ENCODE results near the gene INHBB. TPM values are rescaled to one million over a fixed set of nuclear protein-coding genes. Genes with fewer than 3 reads are reported as not detected.

INHBB gene
- polyA plus RNA-seq, 12 donors, result 0.48 to 1.5 (median 0.91) TPM; not detected in 2

DNA sequence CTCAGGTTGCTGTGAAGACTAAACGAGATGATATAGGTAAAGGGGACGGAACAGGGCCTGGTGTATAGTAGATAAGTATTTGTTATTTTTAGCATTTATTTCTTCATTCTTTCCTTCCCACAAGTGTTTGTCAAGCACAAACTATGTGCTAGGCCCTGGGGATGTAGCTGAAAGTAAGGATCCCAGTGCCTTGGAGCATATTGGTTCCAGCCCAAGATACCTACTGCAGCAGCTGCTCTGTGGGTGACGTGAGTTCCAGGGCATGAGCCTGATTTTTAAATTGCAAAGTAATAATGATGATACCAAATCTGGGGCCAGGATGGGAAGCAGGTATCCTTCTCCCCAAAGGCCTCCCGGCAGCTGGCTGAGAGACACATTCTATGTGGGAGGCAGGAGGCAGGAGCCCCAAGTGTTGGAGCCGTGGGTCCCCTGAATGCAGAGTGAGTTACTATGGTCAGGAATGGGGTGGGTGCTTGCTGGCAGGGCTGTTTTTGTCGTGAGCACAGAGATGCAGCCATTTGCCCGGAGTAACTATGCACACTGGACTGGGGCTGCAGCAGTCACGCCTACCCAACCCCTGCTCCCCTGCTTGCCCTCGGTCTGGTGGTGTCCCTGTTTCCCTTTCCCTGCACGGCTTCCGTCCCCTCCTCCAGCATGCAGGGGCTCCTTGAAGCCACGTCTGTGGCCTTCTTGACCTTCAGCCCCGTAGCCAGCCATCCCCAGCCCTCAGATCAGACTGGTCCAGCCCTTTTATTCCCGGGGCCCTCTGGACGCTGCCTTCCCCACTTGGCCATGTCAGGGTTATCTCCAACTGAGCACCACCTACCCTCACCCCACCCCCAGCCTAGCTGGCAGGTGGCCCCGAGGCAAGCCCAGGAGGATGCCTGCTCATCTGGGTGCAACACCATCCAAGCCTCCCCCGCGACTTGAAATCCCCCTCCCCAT, 52.4 kb downstream of the INHBB start:
- no peak for DNase-seq

GRCh38 chr2:120398996-120399888, 53.3 kb downstream of the INHBB start:
- no peak for DNase-seq

- no peak for DNase-seq
These were observed 53.9 kb downstream of the INHBB start for GRCh38 chr2:120399889-120400240.

DNA sequence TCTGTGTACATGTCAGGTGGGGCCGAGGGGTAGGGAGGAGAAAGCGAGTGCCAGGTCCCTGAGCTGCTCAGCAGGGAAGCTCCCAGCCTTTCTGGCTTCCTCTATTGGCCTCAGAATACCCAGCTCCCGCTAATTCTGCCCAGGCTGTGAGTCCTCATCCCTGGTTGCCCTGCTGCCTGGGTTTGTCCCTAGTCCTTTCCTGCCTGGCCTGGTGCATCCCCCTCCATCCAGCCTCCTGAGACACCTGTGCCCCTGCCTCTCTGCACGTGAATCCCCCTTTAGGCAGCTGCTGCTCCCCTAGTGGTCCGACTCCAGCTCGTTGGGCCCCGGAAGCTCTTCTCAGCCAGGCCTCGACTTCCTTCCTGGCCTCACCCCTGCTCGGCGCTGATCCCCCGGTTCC, 54.6 kb downstream of the INHBB start:
- no peak for DNase-seq

Other genes with a start within 250 kb of the INHBB start
- 10 to 100 TPM in 11 of 12 donors, not detected in 1; 12.6 to 19.0 (median 15.0) TPM for gene TMEM185B, start 122.7 kb upstream of the INHBB start, polyA plus RNA-seq (ENCODE audit: insufficient read length in 12 of 12)
- 10 to 100 TPM in 11 of 12 donors, not detected in 1; 47.5 to 87.9 (median 57.3) TPM for gene RALB, start 93.3 kb upstream of the INHBB start, polyA plus RNA-seq (ENCODE audit: insufficient read length in 12 of 12)

Data from muscle of arm (tissue), 12 donors.